OCI-M2 (cell line): ENCODE measurements around the gene PPM1H.

Experiments used
- DNase-seq: peaks from one replicate; lab custom pipeline; 2025; ENCODE audit not compliant: unreplicated experiment; lab: John Stamatoyannopoulos, UW

Gene PPM1H

GRCh38 chr12:62876938-62877548 lies 57.9 kb downstream of the PPM1H start:
- DNase-seq, result no peak

GRCh38 chr12:62873826-62874448 lies 61.0 kb downstream of the PPM1H start:
- DNase-seq, result no peak

GRCh38 chr12:62873116-62873825 lies 61.7 kb downstream of the PPM1H start:
- no peak for DNase-seq

- DNase-seq, result no peak
Measured at GRCh38 chr12:62868820-62869219, 66.1 kb downstream of the PPM1H start.

- no peak for DNase-seq
Measured at GRCh38 chr12:62866451-62867082, 68.4 kb downstream of the PPM1H start.

GRCh38 chr12:62865937-62866336 lies 69.0 kb downstream of the PPM1H start:
- DNase-seq, result no peak

GRCh38 chr12:62865065-62865464 lies 69.9 kb downstream of the PPM1H start:
- no peak for DNase-seq

GRCh38 chr12:62862259-62862881 lies 72.6 kb downstream of the PPM1H start:
- DNase-seq, result no peak

- DNase-seq, result no peak
Measured at GRCh38 chr12:62861586-62861985, 73.4 kb downstream of the PPM1H start.

- no peak for DNase-seq
Measured at GRCh38 chr12:62860501-62861411, 74.2 kb downstream of the PPM1H start.

GRCh38 chr12:62860020-62860419 lies 74.9 kb downstream of the PPM1H start:
- no peak for DNase-seq

- DNase-seq, result no peak
Measured at GRCh38 chr12:62859321-62859737, 75.6 kb downstream of the PPM1H start.

GRCh38 chr12:62856454-62856853 lies 78.5 kb downstream of the PPM1H start:
- no peak for DNase-seq

GRCh38 chr12:62854024-62854423 lies 80.9 kb downstream of the PPM1H start:
- no peak for DNase-seq

- no peak for DNase-seq
Measured at GRCh38 chr12:62849398-62849797, 85.6 kb downstream of the PPM1H start.

- no peak for DNase-seq
Measured at GRCh38 chr12:62848418-62848817, 86.5 kb downstream of the PPM1H start.

GRCh38 chr12:62847709-62848108 lies 87.2 kb downstream of the PPM1H start:
- DNase-seq, result no peak

GRCh38 chr12:62846491-62846890 lies 88.5 kb downstream of the PPM1H start:
- no peak for DNase-seq

GRCh38 chr12:62844915-62845314 lies 90.0 kb downstream of the PPM1H start:
- no peak for DNase-seq

GRCh38 chr12:62843716-62844115 lies 91.2 kb downstream of the PPM1H start:
- no peak for DNase-seq
